Thyroid gland (tissue), 4 donors: ENCODE results near the gene KDM8. TPM values are rescaled to one million over a fixed set of nuclear protein-coding genes. Genes with fewer than 3 reads are reported as not detected.

Experiments used
- DNase-seq, 2 donors: peaks; one replicate each; pipeline ENCODE4 v3.0.0-alpha.2; 2019
- H3K27ac ChIP-seq, 3 donors: fragments of 200-600 bp; sonication (generic); 1 replicate in 2 of 3; 2 replicates in 1 of 3; pipeline ENCODE4 v1.5.1; 2016 to 2019; ENCODE audit warnings: mild to moderate bottlenecking in 1 of 3, moderate library complexity in 1 of 3
- H3K27me3 ChIP-seq: fragments of 200-600 bp; sonication (generic); one replicate; pipeline ENCODE4 v1.5.1; 2019
- H3K36me3 ChIP-seq, 2 donors: fragments of 200-600 bp; sonication (generic); one replicate each; pipeline ENCODE4 v1.5.1; 2016 to 2019
- H3K4me1 ChIP-seq, 2 donors: fragments of 200-600 bp; sonication (generic); one replicate each; pipeline ENCODE4 v1.5.1; 2017 to 2019
- H3K4me3 ChIP-seq, 3 donors: fragments of 200-600 bp; sonication (generic); replicated peaks in 1 of 3; 1 replicate in 2 of 3; 2 replicates in 1 of 3; pipeline ENCODE4 v1.5.1; 2016; ENCODE audit warnings: mild to moderate bottlenecking in 1 of 3
- H3K9me3 ChIP-seq: fragments of 200-600 bp; sonication (generic); one replicate; pipeline ENCODE4 v1.5.1; 2017
- POLR2A ChIP-seq, 2 donors: fragments of 450-650 bp; IDR thresholded peaks; one replicate each; pipeline ENCODE4 v1.6.1; 2017; ENCODE audit warnings: antibody characterized with exemption in 2 of 2, mild to moderate bottlenecking in 2 of 2, moderate library complexity in 1 of 2
- WGBS, 2 donors: methylation state at CpG; one replicate each; pipeline ENCODE4 v1.1.5; 2017; 5-methylcytosine and 5-hydroxymethylcytosine counted together
- intact Hi-C: fragments of 100-400 bp; cut with DNase I; formaldehyde crosslinking; loops from one replicate; pipeline ENCODE4 v1.15.1; 2023
- total RNA-seq, 4 donors: library from RNA; depleted of rRNA; stranded (reverse); fragments of >200 nt; gene quantifications; one replicate each; pipeline ENCODE4 v1.2.3, GENCODE V29; 2016
- TF ChIP-seq, protein P1 (sequence below), 6 experiments: fragments of 200-600 bp in 3 of 6; fragments of 450-650 bp in 3 of 6; sonication (generic) in 3 of 6; IDR thresholded peaks; one replicate each; pipeline ENCODE4 v1.5.1; 2016 to 2019; ENCODE audit warnings: antibody characterized with exemption in 6 of 6, mild to moderate bottlenecking in 2 of 6, inconsistent platforms in 1 of 6, moderate library complexity in 1 of 6

KDM8 gene
- total RNA-seq, 4 donors from 2014 or later, result 5.6 to 14.9 (median 9.6) TPM

DNA sequence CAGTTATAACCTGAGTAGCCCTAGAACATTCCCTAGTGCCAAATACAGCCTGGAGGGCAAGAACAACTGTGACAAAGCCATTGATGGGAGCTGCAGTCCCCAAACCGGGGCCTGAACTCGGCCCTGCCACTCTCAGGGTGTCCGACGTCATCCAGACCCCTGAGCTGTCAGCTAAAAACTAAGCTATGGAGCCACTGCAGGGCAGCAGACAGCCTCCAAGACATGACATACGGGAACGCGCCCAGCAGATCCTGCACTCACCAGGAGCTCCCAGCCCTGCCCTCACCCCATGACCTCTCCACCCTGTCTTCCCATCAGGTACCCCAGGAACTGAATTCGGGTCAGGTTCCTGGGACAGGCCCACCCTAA is 28.4 kb downstream of the KDM8 start:
- no peaks in the 10 kb centered on the region for H3K27me3 ChIP-seq
- no peak for DNase-seq
- TF ChIP-seq, protein P1, sequence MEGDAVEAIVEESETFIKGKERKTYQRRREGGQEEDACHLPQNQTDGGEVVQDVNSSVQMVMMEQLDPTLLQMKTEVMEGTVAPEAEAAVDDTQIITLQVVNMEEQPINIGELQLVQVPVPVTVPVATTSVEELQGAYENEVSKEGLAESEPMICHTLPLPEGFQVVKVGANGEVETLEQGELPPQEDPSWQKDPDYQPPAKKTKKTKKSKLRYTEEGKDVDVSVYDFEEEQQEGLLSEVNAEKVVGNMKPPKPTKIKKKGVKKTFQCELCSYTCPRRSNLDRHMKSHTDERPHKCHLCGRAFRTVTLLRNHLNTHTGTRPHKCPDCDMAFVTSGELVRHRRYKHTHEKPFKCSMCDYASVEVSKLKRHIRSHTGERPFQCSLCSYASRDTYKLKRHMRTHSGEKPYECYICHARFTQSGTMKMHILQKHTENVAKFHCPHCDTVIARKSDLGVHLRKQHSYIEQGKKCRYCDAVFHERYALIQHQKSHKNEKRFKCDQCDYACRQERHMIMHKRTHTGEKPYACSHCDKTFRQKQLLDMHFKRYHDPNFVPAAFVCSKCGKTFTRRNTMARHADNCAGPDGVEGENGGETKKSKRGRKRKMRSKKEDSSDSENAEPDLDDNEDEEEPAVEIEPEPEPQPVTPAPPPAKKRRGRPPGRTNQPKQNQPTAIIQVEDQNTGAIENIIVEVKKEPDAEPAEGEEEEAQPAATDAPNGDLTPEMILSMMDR (IDR thresholded peaks at IDR 0.05), result no peak
- no peak for TF ChIP-seq POLR2A (IDR thresholded peaks at IDR 0.05)
- peaks cover 7 to 13% of the 10 kb centered on the region in 2 donors for H3K4me1 ChIP-seq
- no peak overlapping the region for H3K27ac ChIP-seq
- no peaks in the 10 kb centered on the region for H3K9me3 ChIP-seq
- WGBS, 2 donors, result 97 to 100% methylated on average over 5 to 8 of the region's 8 CpGs
- H3K4me3 ChIP-seq, result no peak overlapping the region
- H3K36me3 ChIP-seq, result peaks cover 8 to 12% of the 10 kb centered on the region in 2 donors
- intact Hi-C loops, result loop anchor here (5.0 kb wide), 2 partner anchors 49 to 131 kb away; no protein-coding TSS in a partner anchor

DNA sequence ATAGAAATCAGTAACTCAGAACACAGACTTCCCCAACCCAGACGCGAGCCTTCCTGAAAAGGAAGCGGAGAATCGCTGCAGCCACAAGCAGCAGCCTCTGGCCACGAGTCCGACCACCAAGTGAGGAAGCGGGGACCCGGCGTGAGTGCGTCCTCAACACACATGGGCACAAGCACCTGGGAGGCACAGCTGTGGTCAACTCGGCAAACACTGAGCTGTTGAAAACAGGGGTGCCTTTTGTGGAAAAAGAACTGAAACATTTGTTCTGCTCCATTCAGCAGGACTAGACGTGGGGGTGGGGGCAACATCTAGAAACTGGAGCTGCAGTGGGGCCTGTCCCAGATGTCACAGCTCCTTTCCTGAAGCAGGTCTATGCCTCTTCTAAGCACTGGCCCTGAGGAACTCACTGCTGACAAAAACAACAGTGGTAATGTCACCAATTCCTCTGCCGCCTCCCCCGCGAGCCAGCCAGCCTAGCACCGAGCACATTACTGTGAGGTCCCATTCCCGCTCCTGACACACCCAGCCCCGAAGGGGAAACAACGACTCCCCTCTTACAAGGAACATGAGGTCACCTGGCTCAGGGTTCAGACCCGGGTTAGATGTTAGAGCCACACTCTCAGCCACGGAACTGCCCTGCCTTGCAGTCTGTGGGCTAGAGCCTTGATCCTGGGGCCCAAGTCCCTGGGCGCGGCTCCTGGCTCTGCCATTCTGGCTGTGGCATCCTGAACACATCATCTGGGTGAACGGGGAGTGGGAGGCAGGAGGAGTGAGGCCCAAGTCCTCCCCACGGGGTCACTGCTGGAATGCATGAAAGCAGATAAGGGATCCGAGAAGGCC is 29.0 kb downstream of the KDM8 start:
- Histone ChIP-seq H3K9me3 (no peaks in the 10 kb centered on the region), H3K27ac (no peak overlapping the region), H3K36me3 (peaks cover 8 to 12% of the 10 kb centered on the region in 2 donors), H3K27me3 (no peaks in the 10 kb centered on the region), H3K4me3 (no peak overlapping the region), H3K4me1 (peaks cover 7 to 18% of the 10 kb centered on the region in 2 donors)
- no peak for DNase-seq
- WGBS, 2 donors, result 87 to 89% methylated on average over 23 to 24 of the region's 26 CpGs
- intact Hi-C loops, result loop anchor here (5.0 kb wide), 2 partner anchors 50 to 130 kb away; no protein-coding TSS in a partner anchor
- TF ChIP-seq, protein P1 (IDR thresholded peaks at IDR 0.05), result no peak
- no peak for TF ChIP-seq POLR2A (IDR thresholded peaks at IDR 0.05)

DNA sequence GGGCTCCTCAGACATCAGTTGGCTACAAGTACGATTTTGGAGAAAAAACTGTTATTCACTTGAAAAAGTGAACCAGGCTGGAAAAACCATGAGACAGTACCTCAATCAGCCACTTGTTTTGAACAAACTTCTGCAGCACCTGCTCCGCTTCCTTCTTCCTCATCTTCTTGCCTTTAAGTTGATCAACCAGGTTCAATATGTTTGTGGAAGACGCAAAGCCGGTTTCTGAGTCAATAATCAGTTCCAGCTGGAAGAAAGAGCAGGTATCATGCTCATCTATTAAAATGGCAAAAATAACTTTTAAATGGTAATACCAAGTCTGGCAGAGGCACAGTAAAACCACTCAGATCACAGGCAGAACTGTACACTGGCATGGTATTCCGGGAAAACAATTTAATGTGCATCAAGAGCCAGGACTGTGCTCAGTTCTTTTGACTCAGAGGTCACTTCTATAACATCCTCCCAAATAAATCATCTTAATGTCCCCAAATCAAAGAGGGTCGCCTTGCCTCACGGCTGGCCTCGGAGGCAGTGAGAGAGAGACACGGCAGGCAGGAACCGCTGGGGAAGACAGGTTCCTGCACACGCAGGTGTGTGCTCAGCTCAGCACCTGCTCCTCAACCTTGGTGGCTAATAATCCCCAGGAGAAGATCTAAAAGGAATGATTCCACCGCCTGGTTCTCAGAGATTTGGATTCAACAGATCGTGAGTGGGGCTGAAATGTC is 29.7 kb downstream of the KDM8 start:
- H3K27me3 ChIP-seq, result no peaks in the 10 kb centered on the region
- intact Hi-C loops, result loop anchor here (5.0 kb wide), 2 partner anchors 51 to 129 kb away; no protein-coding TSS in a partner anchor
- WGBS, 2 donors, result 88 to 93% methylated on average over 13 of the region's 13 CpGs
- peaks cover 7 to 26% of the 10 kb centered on the region in 2 donors for H3K4me1 ChIP-seq
- peaks cover 8 to 12% of the 10 kb centered on the region in 2 donors for H3K36me3 ChIP-seq
- no peak overlapping the region for H3K4me3 ChIP-seq
- H3K27ac ChIP-seq, result no peak overlapping the region
- TF ChIP-seq, protein P1 (IDR thresholded peaks at IDR 0.05), result no peak
- TF ChIP-seq POLR2A (IDR thresholded peaks at IDR 0.05), result no peak
- DNase-seq, result no peak
- no peaks in the 10 kb centered on the region for H3K9me3 ChIP-seq

DNA sequence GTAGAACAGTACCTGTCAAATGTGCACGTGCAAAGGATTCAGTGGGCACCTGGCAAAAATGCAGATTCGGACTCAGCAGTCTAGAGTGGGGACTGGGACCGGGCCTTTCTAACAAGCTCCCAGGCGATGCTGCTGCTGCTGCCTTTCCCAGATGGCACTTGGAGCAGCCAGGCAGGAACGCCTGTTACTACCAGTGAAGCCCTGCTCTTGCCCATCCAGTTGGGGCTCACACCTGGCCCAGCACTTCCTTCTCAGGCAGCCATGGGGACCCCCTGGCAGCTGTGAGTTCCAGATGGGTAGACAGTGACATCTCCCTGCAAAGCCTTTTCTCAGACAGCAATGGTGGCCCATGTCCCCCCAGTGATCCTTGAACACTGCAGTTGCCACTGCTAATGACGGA is 30.4 kb downstream of the KDM8 start:
- Histone ChIP-seq H3K4me3 (no peak overlapping the region), H3K36me3 (peaks cover 8 to 12% of the 10 kb centered on the region in 2 donors), H3K4me1 (peaks cover 7 to 30% of the 10 kb centered on the region in 2 donors), H3K27me3 (no peaks in the 10 kb centered on the region), H3K27ac (no peak overlapping the region), H3K9me3 (no peaks in the 10 kb centered on the region)
- no peak for DNase-seq
- TF ChIP-seq POLR2A (IDR thresholded peaks at IDR 0.05), result no peak
- TF ChIP-seq, protein P1 (IDR thresholded peaks at IDR 0.05), result no peak
- intact Hi-C loops, result loop anchor here (5.0 kb wide), 2 partner anchors 51 to 129 kb away; no protein-coding TSS in a partner anchor
- WGBS, 2 donors, result 90 to 97% methylated on average over 2 to 6 of the region's 6 CpGs
